Heart right ventricle (tissue), 16 donors: ENCODE data around the gene ALG1L2. TPM values are rescaled to one million over a fixed set of nuclear protein-coding genes. Genes with fewer than 3 reads are reported as not detected.
"Not testable (repeated sequence)": the region's sequence is repeated elsewhere in the genome, so short reads cannot be mapped to it uniquely, and the experiment has no call there.

ENCODE experiments used
- ATAC-seq, 8 donors: fragments of 200-7000 bp; cut with Tn5 transposase; one replicate each; pipeline ENCODE4 v1.9.1; 2020; ENCODE audit warnings: mild to moderate bottlenecking in 8 of 8, moderate library complexity in 8 of 8, moderate number of reproducible peaks in 1 of 8
- DNase-seq, 2 donors: peaks; one replicate each; pipeline ENCODE4 v3.0.0-alpha.2; 2020
- H3K27ac ChIP-seq, 10 donors: fragments of 200-600 bp; sonication (generic) in 2 of 10; one replicate each; pipeline versions ENCODE4 v1.5.0 to v1.8.0; 2020 to 2022; ENCODE audit warnings: mild to moderate bottlenecking in 3 of 10
- H3K27me3 ChIP-seq, 7 donors: fragments of 200-600 bp; one replicate each; pipeline ENCODE4 v1.8.0; 2021 to 2022; ENCODE audit warnings: mild to moderate bottlenecking in 2 of 7
- H3K36me3 ChIP-seq, 9 donors: fragments of 200-600 bp; sonication (generic) in 1 of 9; one replicate each; pipeline versions ENCODE4 v1.5.0 to v1.8.0; 2020 to 2022; ENCODE audit warnings: mild to moderate bottlenecking in 2 of 9
- H3K4me1 ChIP-seq, 9 donors: fragments of 200-600 bp; sonication (generic) in 1 of 9; one replicate each; pipeline versions ENCODE4 v1.5.0 to v1.8.0; 2020 to 2022; ENCODE audit warnings: mild to moderate bottlenecking in 4 of 9
- H3K4me3 ChIP-seq, 10 donors: fragments of 200-600 bp; sonication (generic) in 2 of 10; one replicate each; pipeline versions ENCODE4 v1.5.0 to v1.8.0; 2020 to 2022; ENCODE audit warnings: mild to moderate bottlenecking in 7 of 10, moderate library complexity in 2 of 10
- H3K9me3 ChIP-seq, 11 donors: fragments of 200-600 bp in 10 of 11; sonication (generic) in 2 of 11; one replicate each; pipeline versions ENCODE4 v1.5.0 to v1.8.0; 2013 to 2022; ENCODE audit warnings: mild to moderate bottlenecking in 2 of 11, control low read depth in 1 of 11, moderate library complexity in 1 of 11
- WGBS, 2 donors: extraction: QIAGEN DNeasy Blood & Tissue Kit; methylation state at CpG; one replicate each; pipeline ENCODE4 v1.1.7; 2013; ENCODE audit warnings: inconsistent platforms in 1 of 2; 5-methylcytosine and 5-hydroxymethylcytosine counted together
- intact Hi-C, 10 donors: fragments of 100-400 bp; cut with DNase I; formaldehyde crosslinking; loops; one replicate each; pipeline versions ENCODE4 v1.11.1 to v1.14.2; 2022
- polyA plus RNA-seq, 2 donors: library from polyadenylated mRNA; stranded (reverse); fragments of 200-250 nt; gene quantifications; one replicate each; pipeline ENCODE4 v1.2.3, GENCODE V29; 2013
- total RNA-seq, 10 donors: library from RNA; stranded (reverse); fragmentation: NEBNext Ultra II Directional in 3 of 10; extraction: Animal tissue kit (Norgen Biotek cat#: 25700) in 3 of 10; gene quantifications; one replicate each; pipeline versions ENCODE4 v1.2.1 to v1.2.4, GENCODE V29; 2021 to 2023
- TF ChIP-seq, protein P1 (sequence below), 9 donors: fragments of 200-600 bp; sonication (generic) in 2 of 9; IDR thresholded peaks; one replicate each; pipeline versions ENCODE4 v1.5.0 to v1.8.0; 2021 to 2022; ENCODE audit warnings: antibody characterized with exemption in 9 of 9, mild to moderate bottlenecking in 5 of 9, moderate library complexity in 1 of 9
- donor health status: Arrhythmogenic right ventricular cardiomyopathy.
- donor health status: ischemic (EF 13 %, LVEDD 7.1; RV severe dilation, severe dysfunction).
- donor health status: healthy with polysubstance abuse.
- donor health status: DM: no; HTN: yes; CAD: no.
- donor health status: DM: no; HTN: no; CAD: no.
- donor health status: ischemic (EF 25% LVEDD 6.9; RV normal size, moderate dysfunction).
- donor health status: ischemic (EF 25% LVEDD 5.7; RV mildly dilated, moderate dysfunction).
- donor health status: healthy.
- donor health status: DM: yes; HTN: yes; CAD: no.
- donor health status: Ischemic cardiomyopathy.
- donor health status: ischemic (EF 35%, LVEDD 5.7; RV mildly dilated, moderate dysfunction).
- donor health status: nonischemic (EF 11% LVEDD 7.7; RV severe dilation, severe dysfunction).
- donor health status: DM: yes; HTN: yes; CAD: no.
- donor health status: PGD.
- donor health status: ischemic (EF 29% LVEDD 5.4; RV normal size, mild dysfunction).
- donor health status: nonischemic (EF 23%, LVEDD 6.1; RV moderate dilation, normal function).

ALG1L2 gene
- total and polyA plus RNA-seq, 12 donors: not detected

DNA sequence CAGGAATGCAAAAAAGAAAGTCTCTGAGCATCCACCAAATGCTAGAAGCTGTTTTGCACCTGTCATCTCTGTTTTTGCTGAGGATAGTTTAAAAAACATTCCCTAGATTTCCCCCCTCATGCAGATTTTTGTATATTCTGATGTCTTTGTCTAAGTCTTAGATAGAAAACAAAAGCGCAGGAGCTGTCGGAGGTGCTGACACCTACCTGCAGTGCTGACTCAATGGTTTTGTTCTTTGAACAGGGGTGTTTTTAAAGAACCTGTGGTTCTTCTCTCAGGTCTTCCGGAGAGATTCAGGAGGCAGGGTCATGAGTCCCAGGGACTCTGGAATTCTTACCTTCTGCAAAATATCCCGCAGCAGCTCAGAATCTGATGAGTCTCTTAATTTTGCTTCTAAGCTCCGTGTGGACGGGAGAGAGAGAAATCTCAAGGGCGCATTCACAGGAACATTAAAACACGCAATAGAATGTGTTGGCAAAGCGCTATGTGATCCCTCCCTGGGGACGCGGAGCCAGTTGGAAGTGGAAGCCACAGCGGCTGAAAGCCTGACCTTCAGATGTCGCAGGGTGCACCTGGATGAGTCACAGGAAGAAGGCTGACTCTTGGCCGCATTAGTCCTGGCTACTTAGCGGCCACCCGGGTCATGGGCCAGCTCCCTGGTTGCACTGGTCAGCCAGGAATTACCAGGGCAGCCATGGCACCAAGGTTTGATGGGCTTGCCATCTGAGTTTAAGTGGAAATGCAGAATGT, 27.4 kb downstream of the ALG1L2 start:
- ATAC-seq, H3K9me3 ChIP-seq, H3K4me3 ChIP-seq, DNase-seq, H3K27me3 ChIP-seq, H3K36me3 ChIP-seq, H3K27ac ChIP-seq: not testable (repeated sequence)
- peaks cover 0 to 19% (median 9%) of the 10 kb centered on the region in 9 donors for H3K4me1 ChIP-seq
- 76 to 82% methylated on average over 16 of the region's 16 CpGs for WGBS, 2 donors
- intact Hi-C loops: loop anchor here in 2 of 10 donors (5.0 kb wide), 1 partner anchor 167 kb away; no protein-coding TSS in a partner anchor

DNA sequence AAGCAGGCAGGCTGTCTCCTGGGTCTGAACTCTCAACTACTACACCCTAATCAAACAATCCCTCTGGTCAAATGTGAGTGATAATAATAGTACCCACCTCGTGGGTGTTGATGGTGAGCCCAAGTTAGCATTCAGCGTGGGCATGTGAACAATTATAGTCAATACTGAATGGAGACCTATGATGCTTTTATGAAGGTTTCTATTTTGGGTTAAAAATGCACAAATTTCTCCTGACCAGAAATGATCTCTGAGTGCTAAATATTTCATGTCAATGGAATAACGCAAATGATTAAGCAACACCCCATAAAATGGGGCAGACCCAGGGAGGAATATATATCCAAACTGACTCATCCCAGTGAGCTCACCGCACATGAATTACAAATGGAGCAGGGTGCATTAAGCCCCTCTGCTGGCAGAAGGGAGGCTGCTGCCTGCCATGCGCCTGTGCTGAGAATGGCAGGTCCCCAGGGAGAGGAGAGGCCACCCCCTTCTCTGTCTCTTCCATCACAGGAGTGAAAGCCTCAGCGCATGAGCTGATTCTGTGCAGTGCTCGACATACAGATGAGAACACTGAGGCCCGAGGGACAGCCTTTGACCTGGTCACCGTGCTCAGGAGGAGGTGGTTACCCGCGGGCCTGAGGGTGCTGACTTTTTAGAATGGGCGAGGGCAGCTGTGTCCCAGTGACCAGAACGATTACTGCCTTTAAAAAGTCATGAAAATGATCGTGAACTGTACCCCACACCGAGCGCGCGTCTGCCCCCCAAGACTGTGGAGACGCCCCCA, 28.9 kb downstream of the ALG1L2 start:
- DNase-seq, intact Hi-C loops, H3K9me3 ChIP-seq, H3K27me3 ChIP-seq, H3K36me3 ChIP-seq, ATAC-seq: not testable (repeated sequence)
- whole genome bisulfite sequencing, 2 donors: 7 to 8% methylated on average over 19 of the region's 19 CpGs
- Histone ChIP-seq H3K27ac (peak overlapping the region in 9 of 10 donors; percentile 48 to 90 (median 80)), H3K4me3 (peak overlapping the region; percentile 61 to 95 (median 82)), H3K4me1 (peaks cover 0 to 19% (median 9%) of the 10 kb centered on the region in 9 donors)

DNA sequence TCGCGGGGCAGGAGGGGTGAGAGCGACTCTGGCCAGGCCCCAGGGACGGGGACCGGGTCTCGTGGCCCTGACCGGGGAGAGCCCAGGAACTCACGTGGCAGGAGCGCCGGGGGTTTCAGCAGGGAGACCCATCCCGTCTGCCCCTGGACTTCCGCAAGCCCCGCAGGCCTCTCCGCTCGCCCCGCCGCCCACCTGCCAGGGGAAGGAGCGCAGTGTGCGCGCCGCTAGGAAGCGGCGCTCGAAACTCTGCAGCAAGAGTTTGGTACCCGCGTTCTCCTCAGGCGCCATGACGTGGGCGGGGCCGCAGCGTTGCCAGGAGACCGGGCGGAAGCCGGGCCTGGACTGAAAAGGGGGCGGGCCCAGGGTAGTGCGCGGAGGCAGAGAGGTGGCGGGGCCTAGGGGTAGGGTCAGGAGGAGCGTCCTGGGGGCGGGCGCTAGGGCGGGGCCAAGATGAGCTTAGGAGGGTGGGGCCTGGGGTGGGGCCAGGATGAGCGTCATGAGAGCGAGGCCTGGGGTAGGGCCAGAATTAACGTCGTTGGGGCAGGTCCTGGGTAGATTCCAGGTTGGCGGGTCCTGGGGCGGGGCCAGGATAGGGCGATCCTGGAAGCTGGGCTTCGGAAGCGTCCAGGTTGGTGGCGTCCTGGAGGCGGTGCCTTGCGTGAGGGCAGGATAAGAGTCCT, 29.7 kb downstream of the ALG1L2 start:
- WGBS, 2 donors: 0% methylated on average over 50 to 54 of the region's 54 CpGs
- intact Hi-C loops: no loop called here
- DNase-seq: peak; percentile 99 to 100
- no peaks in the 10 kb centered on the region for H3K27me3 ChIP-seq
- H3K27ac ChIP-seq: peak overlapping the region in 9 of 10 donors; percentile 48 to 90 (median 82)
- no peaks in the 10 kb centered on the region for H3K9me3 ChIP-seq
- H3K36me3 ChIP-seq: no peaks in the 10 kb centered on the region
- ATAC-seq: peak; percentile 100
- TF ChIP-seq, protein P1, sequence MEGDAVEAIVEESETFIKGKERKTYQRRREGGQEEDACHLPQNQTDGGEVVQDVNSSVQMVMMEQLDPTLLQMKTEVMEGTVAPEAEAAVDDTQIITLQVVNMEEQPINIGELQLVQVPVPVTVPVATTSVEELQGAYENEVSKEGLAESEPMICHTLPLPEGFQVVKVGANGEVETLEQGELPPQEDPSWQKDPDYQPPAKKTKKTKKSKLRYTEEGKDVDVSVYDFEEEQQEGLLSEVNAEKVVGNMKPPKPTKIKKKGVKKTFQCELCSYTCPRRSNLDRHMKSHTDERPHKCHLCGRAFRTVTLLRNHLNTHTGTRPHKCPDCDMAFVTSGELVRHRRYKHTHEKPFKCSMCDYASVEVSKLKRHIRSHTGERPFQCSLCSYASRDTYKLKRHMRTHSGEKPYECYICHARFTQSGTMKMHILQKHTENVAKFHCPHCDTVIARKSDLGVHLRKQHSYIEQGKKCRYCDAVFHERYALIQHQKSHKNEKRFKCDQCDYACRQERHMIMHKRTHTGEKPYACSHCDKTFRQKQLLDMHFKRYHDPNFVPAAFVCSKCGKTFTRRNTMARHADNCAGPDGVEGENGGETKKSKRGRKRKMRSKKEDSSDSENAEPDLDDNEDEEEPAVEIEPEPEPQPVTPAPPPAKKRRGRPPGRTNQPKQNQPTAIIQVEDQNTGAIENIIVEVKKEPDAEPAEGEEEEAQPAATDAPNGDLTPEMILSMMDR (IDR thresholded peaks at IDR 0.05): no peak
- peaks cover 0 to 19% (median 9%) of the 10 kb centered on the region in 9 donors for H3K4me1 ChIP-seq
- H3K4me3 ChIP-seq: peak overlapping the region; percentile 61 to 95 (median 82)

DNA sequence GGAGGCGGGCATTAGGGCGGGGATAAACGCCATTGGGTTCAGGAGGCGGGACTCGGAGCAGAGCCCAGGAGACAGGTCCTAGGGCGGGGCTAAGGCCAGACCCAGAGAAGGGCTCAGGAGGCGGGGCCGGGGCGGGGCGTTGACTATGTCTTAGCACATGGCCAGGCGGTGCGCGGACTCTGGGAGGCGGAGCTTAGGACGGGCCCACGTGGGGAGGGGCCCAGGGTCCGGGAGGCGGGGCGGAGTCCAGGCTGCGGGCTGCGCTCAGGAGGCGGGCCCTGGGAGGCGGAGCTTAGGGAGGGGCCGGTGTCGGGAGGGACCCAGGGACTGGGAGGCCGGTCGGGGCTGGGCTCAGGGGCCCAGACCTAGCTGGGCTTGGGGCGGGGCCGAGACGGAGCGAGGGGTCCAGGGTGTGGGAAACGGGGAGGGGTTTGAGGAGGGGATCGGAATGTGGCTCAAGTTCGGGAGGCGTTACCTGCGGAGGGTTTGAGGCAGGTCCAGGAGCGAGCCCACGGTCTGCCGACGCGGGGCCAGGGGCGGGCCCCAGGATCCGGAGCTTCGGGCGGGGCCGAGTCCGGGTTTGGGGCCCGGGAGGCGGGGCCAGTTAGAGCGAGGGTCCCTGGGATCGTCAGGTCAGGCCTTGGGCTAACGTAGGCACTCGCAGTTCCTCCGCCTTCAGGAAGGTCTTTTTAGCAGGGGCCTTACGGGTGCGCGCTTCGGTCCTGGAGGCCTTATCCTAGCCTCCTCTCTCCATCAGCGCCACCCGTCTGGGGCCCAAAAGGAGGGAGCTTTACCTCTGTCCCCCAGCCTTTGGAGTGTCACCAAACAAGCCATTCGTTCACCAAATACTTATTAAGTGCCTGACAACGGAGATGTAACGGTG, 30.5 kb downstream of the ALG1L2 start:
- Histone ChIP-seq H3K4me1 (peaks cover 0 to 19% (median 9%) of the 10 kb centered on the region in 9 donors), H3K4me3 (peak overlapping the region; percentile 24 to 95 (median 75)), H3K27ac (peak overlapping the region; percentile 59 to 90 (median 78))
- H3K27me3 ChIP-seq, intact Hi-C loops, H3K9me3 ChIP-seq, H3K36me3 ChIP-seq: not testable (repeated sequence)
- WGBS, 2 donors: 0 to 1% methylated on average over 49 to 57 of the region's 63 CpGs
- DNase-seq (peak; percentile 99 to 100), ATAC-seq (peak; percentile 40 to 83 (median 62))

DNA sequence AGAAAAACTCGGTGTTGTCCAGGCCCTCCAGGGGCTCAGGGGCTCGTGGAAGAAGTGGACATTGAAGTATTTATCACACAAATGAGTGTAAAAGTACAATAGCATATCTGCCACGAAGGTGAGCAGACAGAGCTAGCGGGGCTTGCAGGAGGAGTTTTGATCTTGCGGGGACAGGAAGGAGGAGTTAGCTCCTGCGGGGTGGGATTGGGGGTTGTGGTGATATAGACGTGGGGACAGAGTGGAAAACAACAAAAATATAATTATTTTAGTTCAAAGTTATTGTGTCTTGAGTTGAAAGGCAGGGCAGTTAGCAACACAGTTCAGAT, 31.1 kb downstream of the ALG1L2 start:
- H3K4me3 ChIP-seq: peak overlapping the region; percentile 24 to 95 (median 75)
- H3K9me3 ChIP-seq, H3K36me3 ChIP-seq, intact Hi-C loops, DNase-seq, H3K27me3 ChIP-seq: not testable (repeated sequence)
- peak in 1 of 8 donors; percentile 55 for ATAC-seq
- peaks cover 0 to 19% (median 9%) of the 10 kb centered on the region in 9 donors for H3K4me1 ChIP-seq
- 8 to 21% methylated on average over 7 of the region's 7 CpGs for WGBS, 2 donors
- peak overlapping the region in 9 of 10 donors; percentile 63 to 90 (median 80) for H3K27ac ChIP-seq

DNA sequence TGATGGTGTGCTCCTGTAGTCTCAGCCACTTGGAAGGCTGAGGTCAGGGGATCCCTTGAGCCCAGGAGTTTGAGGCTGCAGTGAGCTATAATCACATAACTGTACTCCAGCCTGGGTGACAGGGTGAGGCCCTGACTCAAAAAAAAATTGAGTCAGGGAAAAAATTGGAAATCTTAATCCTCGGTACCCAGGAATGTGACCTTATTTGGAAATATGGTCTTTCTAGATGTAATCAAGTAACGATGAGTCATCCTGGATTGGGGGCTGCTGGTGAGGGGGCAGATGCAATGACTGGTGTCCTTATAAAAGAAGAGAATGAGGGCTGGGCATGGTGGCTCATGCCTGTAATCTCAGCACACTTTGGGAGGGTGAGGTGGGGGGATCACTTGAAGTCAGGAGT, 33.8 kb downstream of the ALG1L2 start:
- H3K4me1 ChIP-seq: peaks cover 0 to 14% (median 9%) of the 10 kb centered on the region in 9 donors
- ATAC-seq, DNase-seq, intact Hi-C loops, H3K4me3 ChIP-seq, H3K27me3 ChIP-seq, H3K36me3 ChIP-seq, H3K27ac ChIP-seq, H3K9me3 ChIP-seq: not testable (repeated sequence)
- WGBS, 2 donors: 81 to 82% methylated on average over 2 of the region's 2 CpGs
